ENCODE measurements around the gene NMUR2.

- TF ChIP-seq CTCF (conservative IDR thresholded peaks at IDR 0.05) (no peak), EZH2 (IDR thresholded peaks at IDR 0.05; ENCODE audit: low read depth) (no peak)
These were observed 50.0 kb downstream of the NMUR2 start for GRCh38 chr5:152355061-152355460.
